Erythroblast (primary cell): ENCODE data around the gene NOS3.

Experiments used
- GATA1 ChIP-seq: IDR thresholded peaks from 2 replicates; pipeline ENCODE4 v1.6.1; 2011; ENCODE audit warnings: low read depth, mild to moderate bottlenecking, control low read depth, low read length, moderate library complexity
- POLR2A ChIP-seq: IDR thresholded peaks from 2 replicates; pipeline ENCODE4 v1.6.1; 2011; ENCODE audit warnings: mild to moderate bottlenecking, low read length

GRCh38 chr7:150977382-150978125 lies 13.3 kb upstream of the NOS3 start:
- TF ChIP-seq POLR2A (no peak), GATA1 (no peak)
